Bone marrow (tissue), 2 donors: ENCODE measurements around the gene MBNL2.
"Not testable (repeated sequence)": the region's sequence is repeated elsewhere in the genome, so short reads cannot be mapped to it uniquely, and the experiment has no call there.

Experiments
- DNase-seq, 2 donors: peaks; one replicate each; lab custom pipeline; 2025; lab: John Stamatoyannopoulos, UW

MBNL2 gene

DNA sequence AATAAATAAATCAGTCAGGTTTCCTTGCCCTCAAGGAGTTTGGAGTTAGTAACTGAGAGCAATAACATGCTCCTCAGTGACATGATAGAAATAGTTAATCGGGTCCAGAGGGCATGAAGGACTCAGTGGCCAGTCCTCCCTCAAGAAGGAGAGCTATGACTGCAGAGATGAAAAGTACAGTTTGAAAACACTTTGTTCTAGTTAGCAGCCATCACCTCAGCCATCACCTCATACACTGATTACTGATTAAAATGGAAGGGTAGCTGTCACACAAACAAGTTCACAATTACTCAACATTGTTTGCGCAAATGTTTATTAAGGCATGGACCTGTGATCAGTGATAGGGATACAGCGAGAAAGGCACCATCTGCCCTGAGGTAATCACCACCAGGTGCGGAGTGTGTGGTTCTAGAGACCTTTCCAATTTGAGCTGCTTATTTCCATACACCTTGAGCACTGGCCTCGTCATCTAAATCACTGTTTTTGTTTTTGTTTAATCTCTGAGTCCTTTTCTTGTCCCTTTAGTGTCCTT, 126.5 kb downstream of the MBNL2 start:
- DNase-seq, result no peak

DNA sequence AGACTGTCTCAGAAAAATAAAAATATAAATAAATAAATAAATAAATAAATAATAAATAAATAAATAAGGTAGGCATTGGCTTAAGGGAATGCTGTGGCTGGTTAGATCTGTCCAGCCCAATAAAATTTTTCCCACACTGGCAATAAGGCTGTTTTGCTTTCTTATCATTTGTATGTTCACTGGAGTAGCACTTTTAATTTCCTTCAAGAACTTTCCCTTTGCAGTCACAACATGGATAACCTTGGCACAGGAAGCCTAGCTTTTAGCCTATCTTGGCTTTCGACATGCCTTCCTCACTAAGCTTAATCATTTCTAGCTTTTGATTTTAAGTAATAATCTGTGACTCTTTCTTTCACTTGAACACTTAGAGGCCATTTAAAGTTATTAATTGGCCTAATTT, 129.9 kb downstream of the MBNL2 start:
- not testable (repeated sequence) for DNase-seq

DNA sequence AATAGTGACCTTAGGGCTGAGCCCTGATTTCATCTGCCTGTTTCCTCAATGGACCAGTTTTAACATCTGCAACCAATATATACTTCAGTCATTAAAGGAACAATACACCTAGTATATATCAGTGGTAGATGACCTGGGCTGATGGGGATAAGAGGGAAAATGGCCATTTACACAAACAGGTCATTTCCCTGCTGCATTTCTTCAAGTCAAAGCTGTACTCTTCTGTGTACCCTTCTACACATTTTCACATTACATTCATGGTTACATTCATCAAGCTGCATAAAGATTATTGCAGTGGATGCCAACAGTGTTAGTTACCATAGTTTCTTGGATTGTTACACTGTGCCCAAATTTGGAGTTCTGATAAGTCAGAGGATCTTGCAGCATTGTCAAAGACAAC, 130.7 kb downstream of the MBNL2 start:
- no peak for DNase-seq

DNA sequence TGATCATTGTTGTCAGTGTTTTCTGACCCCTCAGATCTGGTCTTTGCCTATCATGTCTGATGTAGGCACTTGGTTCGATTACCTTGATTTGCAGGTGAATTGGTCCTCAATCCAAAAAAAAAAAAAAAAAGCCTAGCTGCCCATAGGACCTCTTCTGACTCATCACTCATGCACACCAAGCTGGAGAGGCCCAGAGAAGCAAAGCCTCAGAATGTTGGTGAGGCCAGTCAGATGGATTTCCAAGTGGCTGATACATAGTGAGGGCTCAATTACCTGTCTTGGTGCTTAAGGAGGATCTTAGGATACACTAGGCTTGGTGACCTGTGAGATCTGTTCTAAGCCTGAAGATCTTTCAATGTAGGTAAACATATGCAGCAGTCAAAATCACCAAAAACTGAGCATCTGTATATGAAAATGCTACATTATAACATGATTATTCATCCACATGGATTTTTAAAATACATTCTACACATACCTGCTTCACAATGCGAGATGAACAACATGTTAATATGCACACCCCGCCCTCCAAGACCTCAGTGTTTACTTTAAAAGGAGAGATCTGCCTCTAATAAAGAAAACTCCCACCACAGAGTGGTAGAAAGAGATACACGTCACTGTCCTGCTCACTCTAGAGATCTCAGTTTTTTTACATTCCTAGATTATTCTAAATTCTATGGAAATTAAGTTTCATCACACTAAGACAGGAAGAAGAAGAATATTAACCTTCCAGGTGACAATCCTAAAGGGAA, 132.0 kb downstream of the MBNL2 start:
- no peak for DNase-seq

DNA sequence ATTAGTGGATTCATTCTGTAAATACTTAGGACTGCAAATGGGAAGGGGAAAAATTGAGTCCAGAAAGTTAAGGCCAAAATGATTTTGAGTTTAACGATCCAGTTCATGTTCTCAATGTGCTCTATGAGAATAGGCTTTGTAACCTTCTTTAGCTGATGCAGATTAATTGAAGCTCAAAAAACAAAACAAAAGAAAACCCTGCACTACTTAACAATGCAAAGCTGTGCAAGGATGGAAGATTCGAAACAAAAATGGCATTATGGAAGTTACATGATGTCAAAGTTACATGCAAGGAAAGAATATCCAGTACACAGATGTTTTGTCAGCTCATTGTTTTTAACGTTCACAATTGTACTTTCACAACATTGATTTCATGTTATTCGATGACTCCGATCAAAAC, 132.7 kb downstream of the MBNL2 start:
- no peak for DNase-seq

DNA sequence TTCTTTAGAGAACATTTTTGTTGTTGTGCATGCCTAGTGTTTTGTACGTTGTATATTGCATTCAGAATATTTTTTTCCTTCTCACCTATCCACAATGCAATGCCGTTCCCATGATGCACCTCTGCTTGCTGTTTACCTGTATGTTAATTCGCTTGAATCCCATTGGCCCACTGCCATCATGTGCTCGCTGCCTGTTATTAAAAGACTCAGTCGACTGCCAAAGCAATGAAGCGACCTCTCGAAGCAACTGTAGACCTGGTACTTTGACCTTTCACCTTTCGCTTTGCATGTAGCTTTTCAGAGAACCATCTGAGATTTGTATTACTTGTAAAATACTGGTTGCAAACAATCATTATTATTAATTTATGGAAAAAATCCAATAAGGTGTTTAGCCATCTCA, 134.5 kb downstream of the MBNL2 start:
- DNase-seq, result no peak

DNA sequence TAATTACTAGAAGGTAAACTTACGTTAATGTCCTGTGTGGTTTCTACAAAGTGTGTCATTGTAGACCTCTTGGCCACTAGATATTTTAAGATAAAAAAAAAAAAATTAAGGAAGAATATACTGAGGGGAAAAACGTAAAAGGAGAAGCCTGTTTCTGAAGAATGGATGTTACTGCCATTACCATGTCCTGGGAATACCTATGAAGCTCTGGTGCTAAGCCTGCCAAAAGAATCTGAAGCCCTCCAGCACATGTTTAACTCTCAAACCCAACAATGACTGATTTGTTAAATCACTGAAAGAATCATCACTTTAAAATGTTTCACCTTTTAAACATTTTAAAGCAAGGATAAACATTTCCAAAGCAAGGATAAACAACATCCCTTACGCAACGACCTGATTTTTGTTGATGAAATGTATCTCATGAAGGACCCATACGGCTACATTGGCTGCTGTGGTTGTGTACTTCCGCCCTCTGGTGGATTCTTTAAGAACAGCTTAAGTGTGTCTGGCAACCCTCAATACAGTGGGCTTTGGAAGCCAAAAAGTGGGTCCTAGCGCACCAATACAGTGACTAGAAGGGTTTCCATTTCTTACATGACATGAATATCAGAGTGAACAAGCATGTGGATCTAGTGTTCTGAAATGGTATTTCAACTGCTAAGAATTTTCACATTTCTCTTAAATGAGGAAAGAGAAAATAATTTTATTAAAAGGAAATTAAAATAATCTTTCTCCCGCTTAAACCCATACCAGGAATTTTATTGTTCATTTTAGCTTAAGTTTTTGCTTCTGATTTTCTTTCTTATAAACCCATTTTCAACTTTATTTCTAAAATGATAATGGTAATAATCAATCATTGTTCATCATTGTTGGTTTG, 137.3 kb downstream of the MBNL2 start:
- peak in 1 of 2 donors; percentile 62 for DNase-seq

DNA sequence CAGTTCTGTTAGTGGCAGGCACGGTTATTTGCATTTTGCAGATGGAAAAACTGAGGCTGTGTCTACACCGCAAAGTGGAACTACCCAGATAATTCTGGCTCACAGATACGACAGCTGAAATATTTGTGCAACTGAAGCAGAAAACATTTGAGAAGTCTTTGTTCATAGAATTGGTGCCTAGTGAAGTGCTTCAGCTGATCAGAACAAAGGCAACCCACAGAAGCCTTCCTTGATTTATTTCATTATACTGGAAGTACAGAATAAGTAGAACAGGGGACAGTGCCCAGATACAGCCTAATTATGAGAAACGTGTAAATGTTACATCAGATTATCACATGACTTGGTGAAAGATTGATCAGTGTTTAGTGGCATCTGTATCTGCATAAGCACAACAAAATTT, 138.5 kb downstream of the MBNL2 start:
- no peak for DNase-seq

DNA sequence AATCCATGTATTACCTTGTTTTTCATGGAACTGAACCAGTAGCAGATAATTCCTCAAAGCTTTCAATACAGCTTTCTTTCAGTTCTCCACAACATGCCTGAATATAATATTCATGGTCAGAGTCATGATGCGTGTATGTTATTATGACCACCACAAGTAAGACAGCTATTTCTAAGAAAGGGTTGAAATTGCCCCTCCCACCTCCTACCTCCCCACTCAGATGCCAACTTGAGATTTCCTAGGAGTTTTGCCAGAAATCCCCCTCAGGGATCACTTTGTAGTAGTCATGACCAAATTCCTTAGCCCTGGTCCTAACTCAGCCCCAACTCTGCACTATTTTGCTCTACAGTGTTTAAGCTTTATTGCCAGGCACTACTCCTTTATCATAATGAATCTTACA, 141.9 kb downstream of the MBNL2 start:
- DNase-seq, result no peak

DNA sequence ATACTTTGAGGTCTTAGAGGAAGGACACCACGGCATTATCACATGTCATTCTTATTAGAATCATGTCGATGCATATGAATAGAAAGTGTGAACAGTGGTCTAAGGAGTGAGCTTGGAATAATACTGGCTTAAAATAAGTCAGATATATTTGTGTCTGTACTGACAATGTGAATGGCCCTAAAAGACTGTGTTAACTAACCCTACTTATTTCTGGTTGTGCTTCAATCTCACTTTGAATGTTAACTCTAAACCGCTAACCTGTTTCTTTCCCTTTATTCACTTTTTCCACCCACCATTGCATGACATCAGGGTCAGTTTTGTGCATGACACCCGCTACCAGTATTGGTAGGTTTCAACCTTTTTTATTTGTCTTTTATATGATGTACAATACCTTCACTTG, 142.7 kb downstream of the MBNL2 start:
- no peak for DNase-seq

DNA sequence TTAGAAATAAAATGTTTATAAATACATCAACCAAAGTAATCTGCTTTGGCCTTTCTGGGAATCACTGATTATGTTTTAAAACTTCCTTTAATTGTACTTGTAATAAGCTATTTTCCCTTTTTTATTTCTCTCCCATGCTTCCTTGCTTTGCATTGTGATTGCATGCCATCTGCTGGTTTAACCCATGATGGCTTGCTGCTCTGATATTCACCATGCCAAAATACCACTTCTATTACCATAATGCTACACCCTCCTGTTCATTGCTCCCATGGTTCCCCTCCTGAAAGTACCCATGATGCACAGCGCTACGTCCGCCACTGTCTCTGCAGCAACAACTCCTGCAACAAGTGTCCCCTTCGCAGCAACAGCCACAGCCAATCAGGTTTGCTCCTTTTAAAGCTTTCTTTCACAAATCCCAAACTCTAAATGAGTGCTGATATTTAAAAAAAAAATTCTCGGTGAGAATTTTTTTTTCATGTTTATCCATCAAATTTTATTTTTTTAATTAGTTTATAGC, 144.1 kb downstream of the MBNL2 start:
- DNase-seq, result no peak

DNA sequence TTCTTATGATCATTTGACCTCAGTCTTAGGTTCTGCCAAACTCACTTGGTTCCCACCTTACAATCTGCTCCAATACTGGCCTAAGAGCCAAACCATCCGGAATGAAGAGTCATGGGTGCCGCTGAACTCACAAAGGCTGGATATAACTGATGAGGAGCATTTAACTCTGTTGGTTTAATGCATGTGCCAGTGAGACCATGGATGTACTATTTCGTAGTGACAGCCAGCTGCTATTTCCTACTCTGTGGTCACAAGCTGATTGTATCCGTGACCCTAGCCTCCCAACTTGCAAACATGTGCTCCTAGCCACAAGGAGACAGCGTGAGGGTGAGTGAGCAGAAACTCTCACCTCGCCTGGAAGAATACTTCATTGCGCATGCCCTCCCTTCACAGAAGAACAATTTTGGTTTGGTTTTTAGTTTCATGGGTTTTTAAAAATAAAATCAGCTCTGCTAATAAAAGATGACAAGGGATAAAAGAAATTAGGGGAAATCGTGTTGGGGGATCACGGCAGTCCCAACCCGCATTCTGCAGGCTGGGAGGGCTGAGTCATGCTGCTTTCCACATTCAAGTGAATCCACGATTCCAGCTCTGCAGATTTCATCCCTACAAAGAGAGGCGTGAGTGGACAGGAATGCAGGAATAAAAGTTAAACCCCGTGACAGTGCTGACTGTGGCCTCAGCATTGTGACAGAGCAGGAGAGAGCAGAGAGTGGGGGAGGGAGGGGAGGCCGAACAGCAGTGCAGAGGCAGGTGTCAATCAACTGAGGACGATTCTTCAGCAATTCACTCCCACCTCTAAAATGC, 145.1 kb downstream of the MBNL2 start:
- no peak for DNase-seq

DNA sequence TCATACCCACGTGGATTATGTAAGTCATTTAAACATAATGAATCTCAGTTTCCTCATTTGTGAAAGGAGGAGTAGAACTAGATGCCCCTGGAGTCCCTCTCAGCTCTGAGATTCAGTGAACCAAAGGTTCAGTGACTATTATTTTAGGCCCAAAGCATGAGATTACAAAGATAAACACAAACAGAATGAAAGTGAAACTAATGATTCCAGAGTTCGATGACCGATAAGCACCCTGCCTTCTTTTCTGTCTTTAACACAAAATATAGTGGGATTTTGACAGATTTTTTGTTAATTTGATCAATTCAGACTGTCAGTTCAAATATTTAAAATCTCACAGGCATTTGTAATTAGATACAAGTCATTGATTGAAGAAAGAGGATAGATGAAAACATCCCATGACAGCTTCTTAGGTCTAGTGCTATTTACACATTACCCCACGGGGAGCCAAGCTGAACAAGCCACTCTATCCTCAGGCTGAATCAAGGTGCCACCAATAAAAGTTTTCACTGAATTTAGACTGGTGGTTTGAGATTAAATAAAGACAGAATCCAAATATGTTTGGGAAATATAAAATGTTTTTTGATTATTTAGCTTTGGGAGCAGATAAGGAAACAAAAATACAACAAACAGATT, 147.2 kb downstream of the MBNL2 start:
- DNase-seq, result no peak

DNA sequence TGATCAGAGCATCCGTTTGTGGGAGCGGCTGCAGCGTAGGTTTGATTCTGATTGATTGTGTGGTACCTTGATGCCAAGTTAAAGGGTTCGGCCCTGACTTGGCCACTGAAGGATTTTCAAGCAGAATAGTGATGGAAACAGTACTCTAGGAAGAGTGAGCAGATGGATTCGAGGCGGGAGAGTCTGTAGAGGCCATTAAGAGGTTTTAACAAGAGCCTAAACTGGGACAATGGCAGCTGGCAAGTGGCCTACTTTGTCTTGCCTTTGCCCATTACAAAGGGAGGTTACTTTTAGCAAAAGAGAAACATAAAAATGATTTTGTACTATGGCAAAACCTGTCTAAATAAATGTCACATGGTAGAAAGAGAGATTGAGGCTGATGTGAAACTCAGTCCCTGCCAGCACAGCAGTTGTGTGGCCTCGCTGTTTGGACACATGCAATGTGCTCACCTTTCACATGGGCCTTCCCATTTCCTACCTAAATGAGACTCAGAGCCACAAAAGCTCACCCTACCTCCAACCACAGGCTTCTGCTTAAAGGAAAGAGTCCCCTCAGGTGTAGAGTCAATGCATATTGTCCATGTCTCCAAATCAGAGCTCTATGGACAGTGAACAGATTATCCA, 149.5 kb downstream of the MBNL2 start:
- no peak for DNase-seq

DNA sequence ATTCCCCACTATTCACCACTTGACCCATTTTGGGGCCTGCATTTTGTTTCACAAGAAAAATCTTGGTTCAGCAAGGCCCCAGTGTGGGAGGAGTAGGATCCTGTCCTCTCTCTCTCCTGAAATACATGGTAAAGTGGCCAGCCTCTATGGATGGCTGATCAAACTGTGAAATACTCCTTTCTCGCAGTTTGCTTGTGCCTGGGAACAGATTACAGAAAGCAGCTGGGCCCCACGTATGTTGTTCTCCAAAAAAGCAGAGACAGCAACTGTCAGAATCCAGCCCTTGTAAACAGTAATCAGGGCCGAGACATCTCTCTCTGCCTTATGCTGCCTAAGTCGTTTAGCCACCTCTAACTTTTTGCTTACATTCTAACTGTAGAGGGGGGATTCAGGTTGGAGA, 150.8 kb downstream of the MBNL2 start:
- no peak for DNase-seq

DNA sequence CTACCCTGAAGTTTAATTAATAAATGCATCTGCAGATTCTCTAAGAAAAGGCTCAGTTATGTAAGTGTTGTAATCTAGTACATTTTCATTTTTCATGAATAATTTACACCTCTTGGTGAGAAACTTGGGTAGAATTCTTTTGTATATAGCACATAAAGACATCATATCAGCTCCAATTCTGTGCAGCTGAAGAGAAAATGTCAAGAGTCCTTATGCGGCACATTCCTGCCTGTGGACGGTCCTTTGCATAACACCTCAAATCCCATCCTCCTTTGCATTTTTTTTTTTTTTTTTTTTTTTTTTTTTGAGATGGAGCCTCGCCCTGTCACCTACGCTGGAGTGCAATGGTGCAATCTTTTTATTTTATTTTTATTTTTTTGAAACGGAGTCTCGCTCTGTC, 151.7 kb downstream of the MBNL2 start:
- no peak for DNase-seq

DNA sequence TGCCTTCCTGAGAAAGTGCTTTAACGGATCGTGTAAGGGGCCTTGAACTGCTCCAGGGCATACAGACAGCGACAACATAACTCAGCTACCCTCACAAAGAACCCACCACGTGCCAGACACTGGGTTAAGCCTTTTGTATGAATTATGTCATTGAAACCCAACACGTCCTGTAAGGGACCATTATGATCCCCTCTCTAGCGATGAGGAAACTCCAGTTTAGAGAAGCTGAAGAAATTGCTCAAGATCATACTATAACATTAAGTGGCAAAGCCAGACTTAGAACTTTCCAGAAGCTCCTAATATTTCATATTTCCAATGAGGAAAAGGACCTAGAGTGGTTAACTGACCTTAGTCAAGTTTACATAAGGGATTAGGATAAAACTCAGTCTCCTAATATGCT, 154.8 kb downstream of the MBNL2 start:
- no peak for DNase-seq

DNA sequence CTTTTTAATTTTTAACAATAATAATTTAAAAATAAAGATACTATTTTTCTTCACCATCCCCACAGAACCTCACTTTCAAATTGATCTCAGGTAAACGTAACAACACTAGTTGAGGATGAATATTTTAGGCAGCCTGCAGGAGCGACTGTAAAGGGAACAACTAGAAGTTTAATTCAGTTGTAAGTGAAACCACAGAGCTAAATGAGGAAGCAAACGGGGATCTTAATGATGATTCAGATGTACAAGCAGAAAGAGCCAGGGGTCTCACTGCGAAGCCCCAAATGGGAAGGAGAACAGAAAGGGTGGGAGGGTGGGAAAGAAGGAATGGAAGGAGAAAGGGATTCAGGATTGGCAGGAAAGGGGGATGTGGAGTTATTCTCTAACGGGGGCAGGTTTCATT, 157.3 kb downstream of the MBNL2 start:
- peak in 1 of 2 donors; percentile 40 for DNase-seq

DNA sequence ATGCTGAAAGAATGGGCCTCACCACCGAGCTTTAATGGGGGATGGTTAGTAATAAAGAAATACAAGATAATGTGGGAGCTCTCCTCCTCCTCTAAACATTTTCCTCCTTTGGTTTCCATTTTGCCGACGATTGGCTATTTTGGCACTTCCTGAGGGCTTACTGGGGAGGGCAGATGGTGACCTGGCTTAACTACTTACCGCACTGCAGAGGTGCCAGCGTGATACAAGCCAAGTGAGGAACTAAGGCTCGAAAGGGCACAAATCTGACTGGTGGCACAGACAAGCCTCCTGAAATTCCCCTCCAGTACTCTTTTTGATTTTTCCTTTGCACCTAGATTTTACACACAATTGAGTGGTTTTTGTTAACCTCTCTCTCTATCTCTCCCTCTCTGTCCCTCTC, 158.6 kb downstream of the MBNL2 start:
- DNase-seq, result no peak

DNA sequence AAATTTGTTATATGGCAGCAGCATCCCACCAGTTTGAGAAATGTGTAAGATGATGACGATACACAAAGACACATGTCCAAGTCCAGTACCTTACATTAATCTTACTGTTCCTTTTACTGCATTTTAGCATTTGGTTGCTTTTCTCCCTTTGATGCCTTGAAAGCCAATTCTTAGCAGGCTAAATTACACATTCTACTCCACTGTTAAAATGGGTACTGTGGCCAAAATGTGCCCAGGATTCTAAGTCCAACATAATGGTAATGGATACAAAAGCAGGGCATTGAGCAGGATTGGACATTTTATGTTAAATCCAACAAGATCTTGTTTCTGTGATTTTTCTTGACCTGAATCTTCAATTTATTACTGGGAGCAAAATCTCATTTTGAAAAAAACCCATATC, 159.1 kb downstream of the MBNL2 start:
- no peak for DNase-seq

DNA sequence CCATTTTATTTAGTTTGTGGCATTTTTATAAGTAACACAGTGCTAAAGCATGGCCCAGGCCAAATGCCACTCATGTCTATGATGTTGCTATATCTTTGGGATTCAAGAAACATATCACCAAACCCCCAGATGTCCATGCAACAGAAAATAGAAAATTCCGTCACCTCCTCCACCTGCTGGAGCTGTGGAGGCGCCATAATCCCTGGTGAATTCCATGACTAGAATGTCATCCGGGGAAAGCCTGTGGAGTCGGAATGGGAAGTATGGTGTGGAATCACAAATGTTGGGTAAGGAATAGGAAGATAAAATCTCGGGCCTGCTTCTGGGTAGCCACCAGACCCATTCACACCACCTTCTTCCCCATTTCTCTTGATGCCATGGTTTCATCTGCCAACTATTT, 160.1 kb downstream of the MBNL2 start:
- DNase-seq, result no peak
